ENCODE data around the gene SMARCE1. TPM values are rescaled to one million over a fixed set of nuclear protein-coding genes. Genes with fewer than 3 reads are reported as not detected.

SMARCE1 gene
- polyA plus RNA-seq, 4 donors = 75.4 to 116 (median 85.5) TPM

DNA sequence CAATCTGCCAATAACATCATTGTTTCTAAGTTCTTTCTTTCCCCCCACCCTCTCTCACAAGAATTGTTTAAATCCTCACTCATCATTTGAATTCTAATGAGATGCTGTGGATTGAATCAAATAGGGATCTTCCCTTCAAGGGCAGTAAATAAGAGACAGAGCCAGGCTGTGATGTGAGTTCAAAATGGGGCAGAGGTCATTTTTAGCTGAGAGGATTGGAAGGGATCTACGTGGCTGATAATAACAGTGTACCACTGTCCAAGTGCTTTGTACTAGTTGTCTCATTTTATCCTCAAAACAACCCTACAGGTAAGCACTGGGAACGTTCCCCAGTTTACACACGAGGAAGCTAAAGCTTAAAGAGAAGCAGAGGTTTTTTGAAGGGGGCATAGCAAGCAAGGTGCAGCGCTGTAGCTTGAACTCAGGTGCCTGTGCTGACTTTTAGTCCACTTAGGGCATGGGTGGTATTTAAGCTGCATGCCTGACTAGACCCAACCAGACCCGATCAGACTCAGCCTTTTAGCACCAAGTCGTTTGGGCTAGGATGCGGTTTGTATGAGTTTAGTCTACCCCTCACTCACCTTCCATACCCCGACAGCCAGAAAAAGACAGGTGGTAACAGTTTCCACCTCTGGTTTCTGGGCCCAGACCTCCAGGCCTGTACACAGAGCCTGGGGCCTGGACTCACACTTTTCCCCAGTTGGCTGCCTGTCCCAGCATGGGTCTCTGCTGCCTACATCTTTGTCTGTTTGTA, 43.1 kb downstream of the SMARCE1 start:
- Histone ChIP-seq H3K27me3 (ENCODE audit: control insufficient read depth in 3 of 3, insufficient read depth in 3 of 3, low read length in 3 of 3) (no peaks in the 10 kb centered on the region), H3K4me1 (ENCODE audit: control insufficient read depth in 3 of 3, insufficient read depth in 2 of 3, low read depth in 1 of 3, low read length in 2 of 3) (peaks cover 0 to 2% (median 0%) of the 10 kb centered on the region in 3 donors), H3K27ac (ENCODE audit: low read depth in 1 of 3, low read length in 2 of 3) (no peak overlapping the region), H3K9me3 (ENCODE audit: control insufficient read depth in 2 of 2, insufficient read depth in 1 of 2, low read depth in 1 of 2, low read length in 1 of 2) (no peaks in the 10 kb centered on the region), H3K36me3 (ENCODE audit: control insufficient read depth in 3 of 3, insufficient read depth in 2 of 3, low read depth in 1 of 3, low read length in 3 of 3) (no peaks in the 10 kb centered on the region), H3K4me3 (ENCODE audit: low read depth in 1 of 3, low read length in 3 of 3) (no peak overlapping the region)
- WGBS, 3 donors = 80 to 84% (median 81%) methylated on average over 8 of the region's 8 CpGs
- DNase-seq (no peak), FAIRE-seq (no peak)

DNA sequence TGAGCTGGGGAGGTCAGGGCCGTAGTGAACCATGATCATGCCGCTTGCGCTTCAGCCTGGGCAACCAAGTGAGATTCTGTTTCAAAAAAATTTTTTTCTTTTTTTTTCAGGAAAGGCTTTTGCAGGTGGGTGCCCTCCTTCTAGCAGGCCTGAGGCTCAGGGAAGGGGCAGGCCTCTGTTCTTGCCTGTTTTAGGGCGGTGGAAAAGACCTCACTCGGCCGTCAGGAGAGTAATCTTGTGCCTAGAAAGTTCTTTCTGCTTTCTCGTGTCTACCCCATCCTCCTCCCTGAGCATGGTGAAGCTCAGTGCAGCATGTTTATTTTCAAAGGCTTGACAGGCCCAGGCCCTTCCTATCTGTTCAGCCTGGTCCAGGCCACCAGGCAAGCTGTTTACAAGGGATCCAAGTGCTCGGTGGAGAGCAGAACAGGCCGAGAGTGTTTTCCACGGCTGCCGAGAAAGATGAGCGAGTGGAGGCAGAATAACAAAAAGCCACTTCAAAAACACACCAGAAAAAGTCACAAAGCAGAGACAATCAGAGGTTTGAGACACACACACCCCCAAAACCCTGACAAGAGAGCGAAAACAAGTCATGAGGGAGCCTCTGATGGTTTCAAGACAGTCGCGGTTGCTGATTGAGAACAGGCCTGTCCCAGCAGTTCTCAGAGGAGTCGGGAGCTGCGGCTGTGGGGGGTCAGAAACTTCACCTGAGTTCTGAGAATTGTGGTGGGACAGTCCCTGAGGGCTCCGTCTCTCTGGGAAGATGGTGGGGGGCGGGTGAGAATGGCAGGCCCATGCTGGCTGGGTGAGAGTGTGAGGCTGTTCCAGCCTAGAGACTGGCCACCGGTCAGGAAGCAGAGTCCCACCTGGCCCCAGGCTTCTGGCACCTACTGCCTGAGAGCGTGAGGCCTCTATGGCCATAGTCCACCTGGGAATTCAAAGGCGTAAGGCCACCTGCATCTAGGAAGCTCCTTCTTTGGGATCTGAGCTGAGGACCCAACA, 44.9 kb downstream of the SMARCE1 start:
- FAIRE-seq = no peak
- Histone ChIP-seq H3K4me1 (ENCODE audit: control insufficient read depth in 3 of 3, insufficient read depth in 2 of 3, low read depth in 1 of 3, low read length in 2 of 3) (peaks cover 0 to 8% (median 0%) of the 10 kb centered on the region in 3 donors), H3K36me3 (ENCODE audit: control insufficient read depth in 3 of 3, insufficient read depth in 2 of 3, low read depth in 1 of 3, low read length in 3 of 3) (no peaks in the 10 kb centered on the region), H3K27ac (ENCODE audit: low read depth in 1 of 3, low read length in 2 of 3) (peak overlapping the region in 2 of 3 donors; percentile 1 to 82), H3K27me3 (ENCODE audit: control insufficient read depth in 3 of 3, insufficient read depth in 3 of 3, low read length in 3 of 3) (no peaks in the 10 kb centered on the region), H3K4me3 (ENCODE audit: low read depth in 1 of 3, low read length in 3 of 3) (no peak overlapping the region), H3K9me3 (ENCODE audit: control insufficient read depth in 2 of 2, insufficient read depth in 1 of 2, low read depth in 1 of 2, low read length in 1 of 2) (no peaks in the 10 kb centered on the region)
- WGBS, 3 donors = 76 to 94% (median 76%) methylated on average over 22 of the region's 22 CpGs
- no peak for DNase-seq

DNA sequence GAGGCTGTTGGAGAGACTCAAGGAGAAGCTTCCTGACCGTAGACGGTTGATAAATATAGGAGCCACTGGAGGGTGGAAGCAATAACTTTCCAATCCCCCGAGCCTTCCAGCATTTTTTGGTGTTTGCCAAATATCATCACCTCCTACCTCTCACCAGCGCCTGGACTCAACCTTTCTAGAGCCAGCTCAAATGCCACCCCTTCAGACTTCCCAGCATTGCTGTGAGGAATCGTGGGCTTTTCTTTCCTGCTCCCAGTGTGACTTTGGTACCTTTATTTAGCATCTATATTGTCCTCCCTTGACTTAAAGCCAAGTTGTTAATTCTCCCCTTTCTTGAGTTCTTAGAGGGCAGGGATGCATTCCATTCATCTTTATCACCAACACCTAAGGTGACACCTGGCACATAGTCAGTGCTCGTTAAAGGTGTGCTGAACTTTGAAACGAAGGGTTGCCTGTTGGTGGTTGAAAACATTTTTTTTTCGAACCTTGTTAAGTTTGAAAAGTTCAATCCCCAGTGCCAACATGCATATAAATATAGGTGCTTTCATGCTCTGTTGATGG, 47.1 kb downstream of the SMARCE1 start:
- DNase-seq = peak; percentile 43 to 70
- WGBS, 3 donors = 51 to 75% (median 65%) methylated on average over 8 of the region's 8 CpGs

DNA sequence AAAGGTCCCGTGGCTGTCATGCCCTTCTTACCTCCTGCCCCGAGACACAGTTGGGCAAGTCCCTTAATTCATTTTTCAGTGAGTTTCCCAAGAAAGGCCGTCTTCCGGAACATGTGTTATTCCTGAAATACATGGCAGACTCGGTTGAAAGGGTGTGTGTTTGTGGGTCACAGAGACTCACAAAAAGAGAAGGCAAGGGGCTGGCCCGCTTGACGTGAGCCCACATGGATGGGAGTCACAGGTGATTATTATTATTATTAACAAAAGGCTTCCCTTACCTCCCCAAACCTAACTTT, 48.2 kb downstream of the SMARCE1 start:
- H3K4me1 ChIP-seq (ENCODE audit: control insufficient read depth in 3 of 3, insufficient read depth in 2 of 3, low read depth in 1 of 3, low read length in 2 of 3) = peaks cover 0 to 8% (median 0%) of the 10 kb centered on the region in 3 donors
- 62 to 83% (median 80%) methylated on average over 7 of the region's 7 CpGs for WGBS, 3 donors
- H3K9me3 ChIP-seq (ENCODE audit: control insufficient read depth in 2 of 2, insufficient read depth in 1 of 2, low read depth in 1 of 2, low read length in 1 of 2) = no peaks in the 10 kb centered on the region
- no peaks in the 10 kb centered on the region for H3K36me3 ChIP-seq (ENCODE audit: control insufficient read depth in 3 of 3, insufficient read depth in 2 of 3, low read depth in 1 of 3, low read length in 3 of 3)
- no peak overlapping the region for H3K4me3 ChIP-seq (ENCODE audit: low read depth in 1 of 3, low read length in 3 of 3)
- DNase-seq (no peak), FAIRE-seq (no peak)
- H3K27ac ChIP-seq (ENCODE audit: low read depth in 1 of 3, low read length in 2 of 3) = peak overlapping the region in 1 of 3 donors; percentile 81
- no peaks in the 10 kb centered on the region for H3K27me3 ChIP-seq (ENCODE audit: control insufficient read depth in 3 of 3, insufficient read depth in 3 of 3, low read length in 3 of 3)

More for the DNA sequence above, 47.1 kb downstream of the SMARCE1 start:
- Histone ChIP-seq H3K4me1 (ENCODE audit: control insufficient read depth in 3 of 3, insufficient read depth in 2 of 3, low read depth in 1 of 3, low read length in 2 of 3) (peaks cover 0 to 8% (median 0%) of the 10 kb centered on the region in 3 donors), H3K36me3 (ENCODE audit: control insufficient read depth in 3 of 3, insufficient read depth in 2 of 3, low read depth in 1 of 3, low read length in 3 of 3) (no peaks in the 10 kb centered on the region), H3K9me3 (ENCODE audit: control insufficient read depth in 2 of 2, insufficient read depth in 1 of 2, low read depth in 1 of 2, low read length in 1 of 2) (no peaks in the 10 kb centered on the region), H3K27me3 (ENCODE audit: control insufficient read depth in 3 of 3, insufficient read depth in 3 of 3, low read length in 3 of 3) (no peaks in the 10 kb centered on the region), H3K27ac (ENCODE audit: low read depth in 1 of 3, low read length in 2 of 3) (no peak overlapping the region), H3K4me3 (ENCODE audit: low read depth in 1 of 3, low read length in 3 of 3) (no peak overlapping the region)
- FAIRE-seq = no peak

DNA sequence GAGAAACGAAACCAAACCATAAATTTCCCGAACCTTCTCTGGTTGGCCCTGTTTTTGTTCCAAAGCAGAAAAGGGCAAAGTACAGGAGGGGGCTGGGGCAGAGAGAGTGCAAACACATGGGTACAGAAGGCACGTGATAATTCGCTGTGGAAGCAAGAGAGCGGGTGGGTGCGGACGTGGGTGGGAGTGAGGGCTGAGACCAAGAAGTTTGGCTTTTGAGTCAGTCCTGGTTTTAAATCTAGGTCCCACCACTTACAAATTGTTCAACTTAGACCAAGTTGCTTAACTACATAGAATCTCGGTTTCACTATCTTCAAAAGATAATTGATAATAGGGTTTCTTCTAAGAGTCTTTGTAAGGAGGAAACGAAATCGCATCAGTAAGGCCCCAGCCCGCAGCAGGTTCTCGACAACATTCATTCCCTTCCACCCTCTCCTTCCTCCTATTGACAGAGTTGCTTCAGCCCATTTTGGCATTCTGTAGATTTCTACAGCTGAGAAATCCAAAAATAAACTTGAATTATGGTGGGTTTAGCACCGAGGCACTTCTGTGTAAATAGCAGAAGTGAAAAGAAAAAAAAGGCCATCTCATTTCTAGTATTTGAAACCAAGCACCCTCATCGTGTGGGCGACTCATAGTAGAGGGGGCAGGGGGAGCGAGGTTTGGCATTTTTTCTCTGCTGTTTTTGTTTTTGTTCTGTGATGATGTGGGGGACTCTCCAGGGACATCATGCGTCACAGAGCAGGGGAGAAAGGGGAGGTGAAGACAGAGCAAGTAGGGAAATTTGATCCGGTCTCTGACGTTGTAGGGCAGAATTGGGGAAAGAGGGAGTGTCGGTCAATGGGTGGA, 48.8 kb downstream of the SMARCE1 start:
- DNase-seq (no peak), FAIRE-seq (no peak)
- WGBS, 3 donors = 55 to 68% (median 64%) methylated on average over 20 of the region's 20 CpGs
- Histone ChIP-seq H3K9me3 (ENCODE audit: control insufficient read depth in 2 of 2, insufficient read depth in 1 of 2, low read depth in 1 of 2, low read length in 1 of 2) (no peaks in the 10 kb centered on the region), H3K4me3 (ENCODE audit: low read depth in 1 of 3, low read length in 3 of 3) (no peak overlapping the region), H3K36me3 (ENCODE audit: control insufficient read depth in 3 of 3, insufficient read depth in 2 of 3, low read depth in 1 of 3, low read length in 3 of 3) (no peaks in the 10 kb centered on the region), H3K4me1 (ENCODE audit: control insufficient read depth in 3 of 3, insufficient read depth in 2 of 3, low read depth in 1 of 3, low read length in 2 of 3) (peaks cover 0 to 8% (median 0%) of the 10 kb centered on the region in 3 donors), H3K27me3 (ENCODE audit: control insufficient read depth in 3 of 3, insufficient read depth in 3 of 3, low read length in 3 of 3) (no peaks in the 10 kb centered on the region), H3K27ac (ENCODE audit: low read depth in 1 of 3, low read length in 2 of 3) (peak overlapping the region in 1 of 3 donors; percentile 81)

DNA sequence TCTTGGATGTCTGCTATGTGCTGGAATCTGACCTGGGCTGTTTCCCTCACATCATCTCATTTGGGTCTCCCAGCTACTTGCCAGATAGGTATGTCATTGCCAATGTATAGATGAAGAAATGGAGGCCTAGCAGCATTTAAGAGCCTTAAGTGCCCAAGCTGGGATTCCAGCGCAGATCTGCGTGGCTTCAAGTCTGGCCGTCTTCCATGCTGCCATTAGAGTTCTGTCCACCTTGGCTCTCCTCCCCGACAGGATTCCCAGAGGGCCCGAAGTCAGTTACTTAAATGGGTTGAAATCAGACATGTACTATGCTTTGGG, 49.4 kb downstream of the SMARCE1 start:
- Histone ChIP-seq H3K27me3 (ENCODE audit: control insufficient read depth in 3 of 3, insufficient read depth in 3 of 3, low read length in 3 of 3) (no peaks in the 10 kb centered on the region), H3K9me3 (ENCODE audit: control insufficient read depth in 2 of 2, insufficient read depth in 1 of 2, low read depth in 1 of 2, low read length in 1 of 2) (no peaks in the 10 kb centered on the region), H3K4me1 (ENCODE audit: control insufficient read depth in 3 of 3, insufficient read depth in 2 of 3, low read depth in 1 of 3, low read length in 2 of 3) (peaks cover 0 to 8% (median 0%) of the 10 kb centered on the region in 3 donors), H3K27ac (ENCODE audit: low read depth in 1 of 3, low read length in 2 of 3) (peak overlapping the region in 1 of 3 donors; percentile 81), H3K36me3 (ENCODE audit: control insufficient read depth in 3 of 3, insufficient read depth in 2 of 3, low read depth in 1 of 3, low read length in 3 of 3) (no peaks in the 10 kb centered on the region), H3K4me3 (ENCODE audit: low read depth in 1 of 3, low read length in 3 of 3) (no peak overlapping the region)
- WGBS, 3 donors = 73 to 76% (median 74%) methylated on average over 5 of the region's 5 CpGs
- DNase-seq = no peak
- no peak for FAIRE-seq

DNA sequence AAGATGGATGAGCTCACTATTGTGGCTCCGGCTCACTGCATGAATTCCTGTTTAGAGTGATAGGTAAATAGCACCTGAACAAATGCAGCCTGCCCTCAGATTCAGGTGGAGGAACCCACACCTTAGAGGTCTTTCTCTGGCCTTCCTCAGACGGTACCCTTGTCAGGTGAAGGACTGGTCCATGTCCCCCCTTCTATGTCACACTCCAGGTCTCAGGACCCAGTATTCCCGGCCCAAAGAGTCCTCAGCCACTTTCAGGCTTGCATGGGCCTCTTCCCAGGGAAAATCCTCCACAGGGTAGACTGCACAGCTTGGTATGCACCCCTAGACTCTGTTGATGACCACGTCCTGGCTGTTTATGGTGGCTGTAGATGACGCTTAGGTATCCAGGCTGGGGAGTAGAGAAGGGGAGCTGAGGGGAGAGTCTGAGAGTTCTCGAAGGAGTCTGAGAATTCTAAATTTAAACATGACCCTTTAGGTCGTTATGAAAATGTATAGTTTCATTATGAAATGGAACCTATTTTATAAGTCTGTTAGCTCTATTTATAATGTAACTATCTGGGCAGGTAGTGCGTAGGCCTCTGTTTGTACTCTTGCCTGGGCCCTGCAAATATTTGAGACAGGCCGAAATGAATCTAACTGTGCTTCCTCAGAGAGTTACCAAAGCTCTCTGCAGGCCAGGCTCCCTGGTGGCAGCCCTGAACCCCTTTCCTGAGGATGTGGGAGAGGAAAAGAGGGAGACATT, 49.9 kb downstream of the SMARCE1 start:
- Histone ChIP-seq H3K4me3 (ENCODE audit: low read depth in 1 of 3, low read length in 3 of 3) (no peak overlapping the region), H3K9me3 (ENCODE audit: control insufficient read depth in 2 of 2, insufficient read depth in 1 of 2, low read depth in 1 of 2, low read length in 1 of 2) (no peaks in the 10 kb centered on the region), H3K27me3 (ENCODE audit: control insufficient read depth in 3 of 3, insufficient read depth in 3 of 3, low read length in 3 of 3) (no peaks in the 10 kb centered on the region), H3K27ac (ENCODE audit: low read depth in 1 of 3, low read length in 2 of 3) (peak overlapping the region in 1 of 3 donors; percentile 81), H3K36me3 (ENCODE audit: control insufficient read depth in 3 of 3, insufficient read depth in 2 of 3, low read depth in 1 of 3, low read length in 3 of 3) (no peaks in the 10 kb centered on the region), H3K4me1 (ENCODE audit: control insufficient read depth in 3 of 3, insufficient read depth in 2 of 3, low read depth in 1 of 3, low read length in 2 of 3) (peaks cover 0 to 8% (median 0%) of the 10 kb centered on the region in 3 donors)
- 84 to 90% (median 87%) methylated on average over 9 of the region's 9 CpGs for WGBS, 3 donors
- DNase-seq = no peak
- no peak for FAIRE-seq
